ENCODE measurements around the gene NRCAM.

NRCAM gene

GRCh38 chr7:108156897-108157605 is 299.2 kb downstream of the NRCAM start:
- no peak for ATAC-seq

GRCh38 chr7:108152198-108152597 is 304.0 kb downstream of the NRCAM start:
- no peak for ATAC-seq
- no peak for TF ChIP-seq POU6F1 (CRISPR knock-in tag; IDR thresholded peaks at IDR 0.05; ENCODE audit: borderline replicate concordance, low read depth)
- no peak for TF ChIP-seq ARNTL (CRISPR knock-in tag; IDR thresholded peaks at IDR 0.05; ENCODE audit: borderline replicate concordance, low read depth)
- TF ChIP-seq ESRRG (CRISPR knock-in tag; IDR thresholded peaks at IDR 0.05) = no peak
- no peak for TF ChIP-seq ZC3H10 (CRISPR knock-in tag; IDR thresholded peaks at IDR 0.05)
- no peak for TF ChIP-seq ISL1 (CRISPR knock-in tag; IDR thresholded peaks at IDR 0.05)
- TF ChIP-seq TOX (CRISPR knock-in tag; IDR thresholded peaks at IDR 0.05; ENCODE audit: borderline replicate concordance) = no peak
- no peak for TF ChIP-seq RARB (CRISPR knock-in tag; IDR thresholded peaks at IDR 0.05)
- TF ChIP-seq CSRNP3 (CRISPR knock-in tag; IDR thresholded peaks at IDR 0.05) = no peak
- no peak for TF ChIP-seq ZFP3 (CRISPR knock-in tag; IDR thresholded peaks at IDR 0.05)
- no peak for TF ChIP-seq CSDC2 (CRISPR knock-in tag; IDR thresholded peaks at IDR 0.05)
- no peak for TF ChIP-seq TSHZ2 (CRISPR knock-in tag; IDR thresholded peaks at IDR 0.05)
- no peak for TF ChIP-seq ZNF8 (CRISPR knock-in tag; IDR thresholded peaks at IDR 0.05)
- no peak for TF ChIP-seq ZNF565 (CRISPR knock-in tag; conservative IDR thresholded peaks at IDR 0.05; ENCODE audit: low read depth)

More at GRCh38 chr7:108156897-108157605, 299.2 kb downstream of the NRCAM start:
- TF ChIP-seq TCF4 (CRISPR knock-in tag; IDR thresholded peaks at IDR 0.05; ENCODE audit: borderline replicate concordance) = no peak
- TF ChIP-seq ZNF70 (CRISPR knock-in tag; IDR thresholded peaks at IDR 0.05) = no peak
- TF ChIP-seq CSDC2 (CRISPR knock-in tag; IDR thresholded peaks at IDR 0.05) = no peak
- no peak for TF ChIP-seq OSR1 (CRISPR knock-in tag; IDR thresholded peaks at IDR 0.05)
- TF ChIP-seq ZFP30 (CRISPR knock-in tag; IDR thresholded peaks at IDR 0.05) = no peak
- no peak for TF ChIP-seq TOX (CRISPR knock-in tag; IDR thresholded peaks at IDR 0.05; ENCODE audit: borderline replicate concordance)
- TF ChIP-seq ZFP3 (CRISPR knock-in tag; IDR thresholded peaks at IDR 0.05) = no peak
- TF ChIP-seq GLIS3 (CRISPR knock-in tag; IDR thresholded peaks at IDR 0.05) = no peak
- no peak for TF ChIP-seq ZC3H10 (CRISPR knock-in tag; IDR thresholded peaks at IDR 0.05)
- TF ChIP-seq CREB5 (CRISPR knock-in tag; IDR thresholded peaks at IDR 0.05; ENCODE audit: low read depth) = no peak
- TF ChIP-seq POU6F1 (CRISPR knock-in tag; IDR thresholded peaks at IDR 0.05; ENCODE audit: borderline replicate concordance, low read depth) = no peak
- TF ChIP-seq BACH2 (CRISPR knock-in tag; IDR thresholded peaks at IDR 0.05; ENCODE audit: borderline replicate concordance) = no peak
- no peak for TF ChIP-seq ESRRG (CRISPR knock-in tag; IDR thresholded peaks at IDR 0.05)

- no peak for ATAC-seq
- TF ChIP-seq PATZ1 (CRISPR knock-in tag; IDR thresholded peaks at IDR 0.05; ENCODE audit: borderline replicate concordance) = no peak
- no peak for TF ChIP-seq CSRNP3 (CRISPR knock-in tag; IDR thresholded peaks at IDR 0.05)
- no peak for TF ChIP-seq TSHZ2 (CRISPR knock-in tag; IDR thresholded peaks at IDR 0.05)
- no peak for TF ChIP-seq ZNF8 (CRISPR knock-in tag; IDR thresholded peaks at IDR 0.05)
- no peak for TF ChIP-seq OSR1 (CRISPR knock-in tag; IDR thresholded peaks at IDR 0.05)
- no peak for TF ChIP-seq PPARA (CRISPR knock-in tag; IDR thresholded peaks at IDR 0.05; ENCODE audit: borderline replicate concordance)
Measured at GRCh38 chr7:108149908-108150307, 306.3 kb downstream of the NRCAM start.
